Measurements from ENCODE around the gene SPEF1.

SPEF1 gene

GRCh38 chr20:3747471-3747870 is 33.8 kb downstream of the SPEF1 start:
- no peak for TF ChIP-seq CTCF (IDR thresholded peaks at IDR 0.05)
- H3K27ac ChIP-seq = no peak overlapping the region
- intact Hi-C loops (cut with DNase I; ENCODE audit: low total_unique reads) = no loop called here
- H3K9me3 ChIP-seq = no peaks in the 10 kb centered on the region
- peaks cover 0 to 15% (median 0%) of the 10 kb centered on the region in 4 donors for H3K4me1 ChIP-seq
- H3K4me3 ChIP-seq = no peak overlapping the region
- peaks cover 0 to 51% of the 10 kb centered on the region in 2 donors for H3K27me3 ChIP-seq
- no peak for DNase-seq
- H3K36me3 ChIP-seq = peaks cover 0 to 4% (median 0%) of the 10 kb centered on the region in 3 donors

GRCh38 chr20:3745686-3746173 is 35.5 kb downstream of the SPEF1 start:
- DNase-seq = no peak
- Histone ChIP-seq H3K4me1 (peaks cover 0 to 7% (median 0%) of the 10 kb centered on the region in 4 donors), H3K36me3 (peaks cover 0 to 4% (median 0%) of the 10 kb centered on the region in 3 donors), H3K27ac (no peak overlapping the region), H3K9me3 (no peaks in the 10 kb centered on the region), H3K27me3 (peaks cover 0 to 45% of the 10 kb centered on the region in 2 donors), H3K4me3 (no peak overlapping the region)
- intact Hi-C loops (cut with DNase I; ENCODE audit: low total_unique reads) = no loop called here
- no peak for TF ChIP-seq CTCF (IDR thresholded peaks at IDR 0.05)

- intact Hi-C loops (cut with DNase I; ENCODE audit: low total_unique reads) = no loop called here
- no peaks in the 10 kb centered on the region for H3K9me3 ChIP-seq
- H3K27me3 ChIP-seq = peaks cover 0 to 38% of the 10 kb centered on the region in 2 donors
- H3K27ac ChIP-seq = no peak overlapping the region
- H3K4me3 ChIP-seq = no peak overlapping the region
- DNase-seq = peak in 1 of 2 donors; percentile 55
- H3K4me1 ChIP-seq = peaks cover 0 to 7% (median 0%) of the 10 kb centered on the region in 4 donors
- H3K36me3 ChIP-seq = peaks cover 0 to 4% (median 0%) of the 10 kb centered on the region in 3 donors
- no peak for TF ChIP-seq CTCF (IDR thresholded peaks at IDR 0.05)
Observed at GRCh38 chr20:3744806-3745685, 36.2 kb downstream of the SPEF1 start.

- Histone ChIP-seq H3K4me3 (no peak overlapping the region), H3K36me3 (peaks cover 0 to 4% (median 0%) of the 10 kb centered on the region in 3 donors), H3K4me1 (no peaks in the 10 kb centered on the region), H3K27ac (no peak overlapping the region), H3K27me3 (peaks cover 0 to 28% of the 10 kb centered on the region in 2 donors), H3K9me3 (no peaks in the 10 kb centered on the region)
- no peak for DNase-seq
- no peak for TF ChIP-seq CTCF (IDR thresholded peaks at IDR 0.05)
- intact Hi-C loops (cut with DNase I; ENCODE audit: low total_unique reads) = no loop called here
Observed at GRCh38 chr20:3744037-3744436, 37.2 kb downstream of the SPEF1 start.

- no peaks in the 10 kb centered on the region for H3K9me3 ChIP-seq
- no peak for TF ChIP-seq CTCF (IDR thresholded peaks at IDR 0.05)
- peaks cover 0 to 22% of the 10 kb centered on the region in 2 donors for H3K27me3 ChIP-seq
- H3K4me1 ChIP-seq = no peaks in the 10 kb centered on the region
- peaks cover 0 to 2% (median 0%) of the 10 kb centered on the region in 3 donors for H3K36me3 ChIP-seq
- no peak overlapping the region for H3K27ac ChIP-seq
- no peak for DNase-seq
- intact Hi-C loops (cut with DNase I; ENCODE audit: low total_unique reads) = no loop called here
- H3K4me3 ChIP-seq = no peak overlapping the region
Observed at GRCh38 chr20:3743251-3743650, 38.0 kb downstream of the SPEF1 start.

Data from tibial artery (tissue), 4 donors.